Activated CD8-positive, alpha-beta memory T cell treated with anti-CD3 and anti-CD28 coated beads for 36 hours (primary cell): ENCODE results near the gene SOX13. TPM values are rescaled to one million over a fixed set of nuclear protein-coding genes. Genes with fewer than 3 reads are reported as not detected.

Experiments used
- CTCF ChIA-PET: fragments of 350-600 bp; sonication (Branson Sonifier 250); formaldehyde crosslinking; loops from one replicate; lab custom pipeline; 2021; ENCODE audit warnings: antibody characterized with exemption; lab: Charles Lee
- POLR2A ChIA-PET: fragments of 350-600 bp; sonication (Branson Sonifier 250); formaldehyde crosslinking; loops from one replicate; lab custom pipeline; 2021; ENCODE audit warnings: antibody characterized with exemption; lab: Charles Lee
- total RNA-seq, 2 experiments: library from RNA; stranded (reverse); gene quantifications; one replicate each; pipeline ENCODE4 v1.2.3, GENCODE V29; 2021

SOX13 gene
- total RNA-seq, 2 experiments from 2014 or later: 2.0 to 2.6 TPM

DNA sequence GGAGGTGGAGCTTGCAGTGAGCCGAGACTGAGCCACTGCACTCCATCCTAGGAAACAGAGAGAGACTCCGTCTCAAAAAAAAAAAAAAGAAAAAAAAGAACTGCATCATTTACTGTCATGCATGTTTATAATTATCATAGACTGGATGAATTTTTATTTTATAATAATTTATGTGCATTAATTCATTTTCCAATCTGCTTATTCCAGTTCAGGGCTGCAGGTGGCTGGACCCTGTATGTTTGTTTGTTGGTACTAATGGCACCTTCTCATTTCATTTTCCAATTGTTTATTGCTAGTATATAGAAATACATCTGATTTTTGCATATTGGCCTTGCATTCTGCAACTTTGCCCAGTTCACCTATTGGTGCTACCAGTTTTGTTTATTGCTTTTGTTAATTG lies 19.0 kb upstream of the SOX13 start:
- ChIA-PET CTCF (no interaction called here), POLR2A (no interaction called here)

GRCh38 chr1:204059970-204060369 lies 12.9 kb upstream of the SOX13 start:
- POLR2A ChIA-PET: no interaction called here
- CTCF ChIA-PET: interaction anchor here (0.6 kb wide), 2 partner anchors 149 to 403 kb away, joined by 3 to 4 read pairs; no protein-coding TSS in a partner anchor

- ChIA-PET CTCF (no interaction called here), POLR2A (no interaction called here)
Measured at GRCh38 chr1:204062106-204062505, 10.8 kb upstream of the SOX13 start.

DNA sequence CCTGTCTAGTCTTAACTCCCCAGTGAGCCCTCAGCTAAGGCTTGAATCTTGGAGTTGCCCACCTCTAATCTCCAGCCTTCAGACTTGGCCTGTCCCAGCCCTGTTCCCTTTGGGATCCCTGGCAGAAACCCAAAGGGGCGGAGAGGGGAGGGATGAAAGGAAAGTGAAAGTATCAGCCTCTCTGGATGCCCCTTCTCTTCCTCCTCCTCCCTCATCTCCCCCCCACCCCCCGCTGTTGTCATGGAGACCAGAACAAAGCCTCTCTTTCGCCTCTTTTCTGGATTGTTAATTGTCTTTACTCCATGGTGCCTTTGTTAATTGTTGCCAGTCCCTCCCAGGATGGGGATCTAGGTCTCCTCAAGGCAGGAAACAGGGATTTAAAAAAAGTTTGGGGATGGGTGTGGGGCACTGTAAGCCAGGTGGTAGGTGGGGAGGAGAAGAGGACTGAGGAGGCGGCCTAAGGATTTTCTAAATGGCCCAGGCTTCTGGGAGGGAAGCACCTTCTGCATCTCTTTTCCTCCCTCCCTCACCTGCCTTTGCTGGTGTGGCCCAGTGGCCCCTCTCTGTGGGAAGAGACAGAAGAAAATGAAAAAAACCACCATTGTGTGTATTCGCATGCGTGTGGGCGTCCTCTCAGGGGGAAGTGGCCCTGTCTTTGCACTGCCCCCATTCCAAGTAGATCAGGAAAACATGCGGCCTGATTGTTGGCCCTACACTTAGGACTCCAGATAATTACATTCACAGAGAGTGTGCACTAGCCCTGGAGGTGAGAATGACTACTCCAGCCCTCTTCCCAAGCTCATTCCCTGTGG lies 7.5 kb upstream of the SOX13 start:
- POLR2A ChIA-PET: interaction anchor here (0.7 kb wide), 1 partner anchor 245 kb away, joined by 3 read pairs; no protein-coding TSS in a partner anchor
- CTCF ChIA-PET: no interaction called here

- ChIA-PET CTCF (no interaction called here), POLR2A (no interaction called here)
Measured at GRCh38 chr1:204065986-204066300, 7.0 kb upstream of the SOX13 start.

DNA sequence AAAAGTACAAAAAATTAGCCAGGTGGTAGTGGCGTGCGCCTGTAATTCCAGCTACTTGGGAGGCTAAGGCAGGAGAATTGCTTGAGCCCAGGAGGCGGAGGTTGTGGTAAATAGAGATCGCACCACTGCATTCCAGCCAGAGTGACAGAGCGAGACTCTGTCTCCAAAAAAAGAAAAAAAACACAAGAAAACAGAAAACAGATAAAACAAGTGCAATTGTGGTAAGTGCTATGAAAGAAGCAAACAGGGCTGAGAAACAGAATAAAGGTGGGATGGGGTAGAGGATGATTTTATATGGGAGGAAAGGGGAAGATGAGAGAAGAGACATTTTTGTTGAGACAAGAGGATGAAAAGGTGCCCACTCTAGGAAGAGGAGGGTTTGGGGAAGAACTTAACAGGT lies 5.0 kb upstream of the SOX13 start:
- ChIA-PET POLR2A (no interaction called here), CTCF (no interaction called here)

- ChIA-PET POLR2A (no interaction called here), CTCF (interaction anchor here (0.6 to 1.0 kb wide), 2 partner anchors 26 to 127 kb away, joined by 3 to 4 read pairs; no protein-coding TSS in a partner anchor)
Measured at GRCh38 chr1:204069887-204070286, 3.0 kb upstream of the SOX13 start.

- ChIA-PET CTCF (no interaction called here), POLR2A (no interaction called here)
Measured at GRCh38 chr1:204070895-204071294, 2.0 kb upstream of the SOX13 start.

GRCh38 chr1:204073837-204074273 lies 940 bp downstream of the SOX13 start:
- ChIA-PET CTCF (interaction anchor here (1.1 to 1.2 kb wide), 2 partner anchors 29 to 55 kb away, joined by 3 to 4 read pairs; no protein-coding TSS in a partner anchor), POLR2A (interaction anchor here (0.6 kb wide), 1 partner anchor 28 kb away, joined by 3 read pairs; no protein-coding TSS in a partner anchor)

DNA sequence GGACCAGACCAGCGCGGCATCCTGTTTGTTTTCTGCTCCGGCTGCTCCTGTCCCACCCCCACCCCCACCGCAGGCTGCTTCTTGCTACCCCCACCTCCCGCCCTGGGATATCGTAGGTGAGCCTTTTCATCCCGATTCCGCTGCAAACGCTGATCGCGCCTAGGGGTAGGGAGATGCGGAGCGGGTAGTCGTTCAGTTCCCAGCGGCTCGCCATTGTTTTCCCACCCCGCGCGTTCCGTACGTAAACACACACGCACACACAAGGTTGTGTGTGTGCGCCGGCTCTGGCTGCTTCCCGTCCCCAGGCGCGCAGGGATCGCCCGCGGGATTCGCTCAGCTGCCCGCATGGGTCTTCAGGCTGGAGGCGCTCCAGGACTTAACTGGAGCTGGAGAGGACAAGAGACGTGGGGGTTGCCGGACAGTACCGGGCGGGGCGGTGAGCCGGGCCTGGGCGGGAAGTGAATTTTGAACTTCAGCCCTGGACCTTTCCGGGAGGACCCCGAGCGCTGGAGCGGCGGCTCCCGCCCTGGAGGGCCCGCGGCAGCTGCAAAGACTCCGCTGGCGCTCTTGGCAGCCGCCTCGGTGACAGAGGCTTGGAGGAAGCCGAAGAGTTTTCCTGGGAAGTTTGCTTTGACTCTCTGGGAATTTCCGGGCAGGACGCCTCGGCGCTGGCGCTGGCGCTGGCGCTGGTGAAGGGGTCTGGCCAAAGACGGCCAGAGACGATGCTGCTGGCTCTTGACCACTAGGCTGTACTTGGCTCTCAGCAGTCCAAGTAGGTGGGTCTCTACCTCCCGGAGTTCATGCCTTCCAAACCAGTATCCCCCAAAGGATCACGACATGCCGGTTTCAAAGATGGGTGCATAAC lies 1.6 kb downstream of the SOX13 start:
- ChIA-PET POLR2A (interaction anchor here (0.6 kb wide), 1 partner anchor 28 kb away, joined by 3 read pairs; no protein-coding TSS in a partner anchor), CTCF (interaction anchor here (1.1 to 1.2 kb wide), 2 partner anchors 28 to 54 kb away, joined by 3 to 4 read pairs; no protein-coding TSS in a partner anchor)

- POLR2A ChIA-PET: no interaction called here
- CTCF ChIA-PET: no interaction called here
Measured at GRCh38 chr1:204075139-204075521, 2.2 kb downstream of the SOX13 start.

DNA sequence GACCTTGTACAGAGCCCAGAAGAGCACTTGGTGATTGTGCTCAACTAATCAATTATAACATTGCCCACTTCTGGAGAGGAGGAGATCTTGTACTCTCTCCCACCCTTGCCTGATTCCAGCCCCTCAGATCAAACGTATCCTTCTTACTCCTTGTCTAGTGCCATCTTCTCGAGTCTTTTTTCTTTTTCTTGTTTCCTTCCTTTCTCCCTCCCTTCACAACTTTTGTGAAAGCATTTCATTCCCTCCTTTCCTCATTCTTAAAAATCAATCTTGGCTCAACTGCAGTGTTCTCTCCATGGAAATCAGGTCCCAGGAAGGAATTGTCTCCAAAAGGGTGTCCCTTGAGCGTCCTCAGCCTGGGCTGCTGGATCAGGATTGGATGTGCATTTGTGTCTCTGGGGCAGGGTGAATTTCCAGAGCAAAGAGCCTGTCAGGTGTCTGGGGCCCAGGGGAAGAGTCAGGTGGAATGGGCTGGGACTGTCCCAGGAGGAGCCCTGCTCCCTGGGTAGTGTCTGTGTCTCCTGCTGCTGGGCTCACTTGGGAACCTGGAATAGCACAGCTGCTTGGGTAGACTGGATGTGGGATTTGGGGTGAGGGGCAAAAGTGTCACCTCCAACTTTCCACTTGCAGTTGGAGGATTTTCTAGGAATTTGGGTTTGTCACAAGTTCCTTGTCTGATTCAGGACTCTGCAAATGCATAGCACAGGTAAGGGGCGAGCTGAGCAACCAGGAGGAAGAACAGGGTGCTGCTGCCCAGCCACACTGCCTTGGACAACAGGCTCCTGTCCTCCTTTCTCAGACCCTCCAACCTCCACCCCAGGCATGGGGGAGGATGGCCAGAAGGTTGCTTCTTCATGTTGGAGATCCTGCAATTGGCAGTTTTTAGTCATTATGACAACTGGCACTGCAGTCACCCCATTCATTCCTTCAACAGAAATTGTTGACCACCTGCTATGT lies 3.3 kb downstream of the SOX13 start:
- POLR2A ChIA-PET: no interaction called here
- CTCF ChIA-PET: no interaction called here

DNA sequence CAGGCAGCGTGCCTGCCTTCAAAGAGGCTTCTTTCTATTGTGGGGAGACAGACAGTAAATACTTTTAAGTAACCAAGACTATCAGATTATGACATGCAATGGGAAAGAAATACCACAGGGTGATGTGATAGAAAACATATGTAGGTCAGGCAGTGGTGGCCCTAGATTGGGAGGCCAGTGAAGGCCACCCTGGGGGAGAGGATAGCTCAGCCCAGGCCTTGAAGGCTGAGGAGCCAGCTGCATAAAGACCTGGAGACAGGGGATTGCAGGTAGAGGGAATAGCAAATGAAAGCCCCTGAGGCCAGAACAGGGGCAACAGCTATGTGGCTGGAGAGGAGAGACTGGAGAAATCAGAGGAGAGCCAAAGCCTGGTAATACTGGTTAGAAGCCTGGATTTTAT lies 4.0 kb downstream of the SOX13 start:
- POLR2A ChIA-PET: no interaction called here

DNA sequence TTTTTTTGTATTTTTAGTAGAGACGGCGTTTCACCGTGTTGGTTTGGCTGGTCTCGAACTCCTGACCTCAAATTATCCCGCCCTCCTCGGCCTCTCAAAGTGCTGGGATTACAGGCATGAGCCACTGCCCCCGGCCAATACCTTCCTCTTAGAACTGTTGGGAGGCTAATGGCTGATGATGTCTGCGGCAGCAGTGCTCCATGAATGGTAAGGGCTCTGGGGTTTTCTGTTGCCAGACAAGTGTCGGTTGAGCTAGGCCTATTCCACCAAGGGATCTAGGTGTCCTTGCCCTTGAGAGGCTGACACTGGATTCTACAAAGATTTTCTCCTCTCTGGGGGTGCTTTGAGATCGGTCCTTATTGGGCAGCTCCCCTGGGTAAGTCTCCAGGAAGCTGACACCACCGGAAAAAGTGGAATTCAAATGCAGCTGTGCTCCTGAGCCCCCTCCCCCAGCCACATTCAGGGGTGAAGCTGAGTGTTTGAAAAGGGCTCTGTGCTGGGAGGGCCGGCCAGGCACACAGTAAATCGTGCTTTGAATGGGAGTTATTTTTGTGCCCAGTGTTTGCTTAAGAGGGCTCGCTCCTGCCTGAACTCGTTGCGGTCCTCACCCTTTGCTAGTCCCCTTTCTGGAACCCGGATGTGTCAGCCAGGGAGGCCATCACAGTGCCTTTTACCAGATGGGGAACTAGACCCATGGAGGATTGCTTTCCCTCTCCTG lies 5.2 kb downstream of the SOX13 start:
- ChIA-PET CTCF (interaction anchor here (2.2 kb wide), 1 partner anchor 51 kb away, joined by 4 read pairs; no protein-coding TSS in a partner anchor), POLR2A (interaction anchor here (0.6 kb wide), 1 partner anchor 214 kb away, joined by 3 read pairs; no protein-coding TSS in a partner anchor)

More for the DNA sequence above, 4.0 kb downstream of the SOX13 start:
- CTCF ChIA-PET: no interaction called here

DNA sequence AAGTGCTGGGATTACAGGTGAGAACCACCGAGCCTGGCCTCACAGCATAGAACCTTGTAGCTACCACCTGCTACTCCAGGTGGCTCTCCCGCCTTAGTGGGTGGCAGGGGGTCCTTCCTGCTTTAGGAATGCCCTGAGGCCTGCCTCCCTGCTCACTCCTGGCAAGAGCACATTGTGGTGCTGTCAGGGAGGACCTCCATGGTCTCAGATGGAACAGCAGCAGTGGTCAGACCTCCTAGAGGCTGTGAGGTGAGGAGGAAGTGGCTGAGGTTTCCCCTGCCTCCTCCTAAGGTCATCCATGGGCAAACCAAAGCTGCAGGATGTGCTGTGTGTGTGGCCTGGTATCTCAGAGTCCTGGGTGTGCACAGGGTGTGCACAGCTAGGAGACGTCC lies 6.7 kb downstream of the SOX13 start:
- POLR2A ChIA-PET: interaction anchor here (0.7 kb wide), 1 partner anchor 319 kb away, joined by 4 read pairs; no protein-coding TSS in a partner anchor
- CTCF ChIA-PET: interaction anchor here (2.2 kb wide), 1 partner anchor 49 kb away, joined by 4 read pairs; no protein-coding TSS in a partner anchor

DNA sequence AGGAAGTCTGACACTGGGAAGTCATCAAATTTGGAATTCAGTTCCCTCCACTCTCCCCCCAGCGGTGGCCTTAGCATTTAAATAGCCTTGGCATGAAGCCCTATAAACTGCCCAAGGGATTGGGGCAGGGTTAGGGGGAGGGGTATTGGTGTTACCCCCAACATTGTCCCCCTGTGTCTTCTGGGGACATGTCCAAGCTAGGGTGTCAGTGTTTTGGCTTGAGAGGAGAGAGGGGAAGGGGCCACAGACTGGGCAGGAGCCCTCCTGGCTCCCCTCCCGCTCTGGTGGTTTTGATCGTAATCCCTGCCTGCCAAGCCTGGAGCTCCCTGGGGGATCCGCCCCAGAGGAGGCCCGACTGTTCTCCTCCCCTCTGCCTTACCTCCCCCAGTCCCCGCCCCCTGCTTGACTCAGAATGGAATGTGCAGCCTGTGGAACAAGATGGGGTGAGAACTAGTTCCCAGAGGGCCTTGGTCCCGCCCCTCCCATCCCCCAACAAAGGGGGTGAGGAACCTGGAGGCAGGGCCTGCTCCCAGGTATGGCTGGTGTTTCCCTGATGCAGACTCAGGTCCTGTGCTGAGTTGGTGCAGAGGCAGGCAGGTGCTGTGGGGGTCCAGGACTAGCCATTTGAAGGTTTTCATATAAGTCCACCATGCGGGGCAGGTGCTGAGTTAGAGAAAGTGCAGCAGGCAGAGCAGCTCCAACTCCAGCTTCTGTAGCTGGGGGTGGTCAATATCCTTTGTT lies 7.4 kb downstream of the SOX13 start:
- ChIA-PET POLR2A (no interaction called here), CTCF (interaction anchor here (2.2 kb wide), 1 partner anchor 48 kb away, joined by 4 read pairs; no protein-coding TSS in a partner anchor)

- ChIA-PET CTCF (no interaction called here), POLR2A (no interaction called here)
Measured at GRCh38 chr1:204081164-204081790, 8.4 kb downstream of the SOX13 start.
